ENCODE results near the gene DENR.
"Not testable (repeated sequence)": the region's sequence is repeated elsewhere in the genome, so short reads cannot be mapped to it uniquely, and the experiment has no call there.

The DENR gene

GRCh38 chr12:122740351-122740750 is 12.3 kb upstream of the DENR start:
- no peak for DNase-seq (ENCODE audit: low read depth)

- no peak for DNase-seq (ENCODE audit: low read depth)
These were observed 8.6 kb upstream of the DENR start for GRCh38 chr12:122743895-122744525.

- DNase-seq (ENCODE audit: low read depth): no peak
These were observed 5.1 kb upstream of the DENR start for GRCh38 chr12:122747224-122748135.

GRCh38 chr12:122749569-122750332 is 2.9 kb upstream of the DENR start:
- DNase-seq (ENCODE audit: low read depth): no peak

GRCh38 chr12:122750781-122751515 is 1.7 kb upstream of the DENR start:
- not testable (repeated sequence) for DNase-seq (ENCODE audit: low read depth)

GRCh38 chr12:122753319-122753650 is 661 bp downstream of the DENR start:
- DNase-seq (ENCODE audit: low read depth): no peak

- DNase-seq (ENCODE audit: low read depth): no peak
These were observed 2.2 kb downstream of the DENR start for GRCh38 chr12:122754790-122755189.

- no peak for DNase-seq (ENCODE audit: low read depth)
These were observed 4.9 kb downstream of the DENR start for GRCh38 chr12:122757568-122757967.

GRCh38 chr12:122785503-122785902 is 32.9 kb downstream of the DENR start:
- no peak for DNase-seq (ENCODE audit: low read depth)

GRCh38 chr12:122788387-122788786 is 35.8 kb downstream of the DENR start:
- DNase-seq (ENCODE audit: low read depth): no peak

GRCh38 chr12:122789637-122790036 is 37.0 kb downstream of the DENR start:
- DNase-seq (ENCODE audit: low read depth): no peak

- DNase-seq (ENCODE audit: low read depth): no peak
These were observed 37.9 kb downstream of the DENR start for GRCh38 chr12:122790393-122791075.

GRCh38 chr12:122793685-122794106 is 41.1 kb downstream of the DENR start:
- no peak for DNase-seq (ENCODE audit: low read depth)

- DNase-seq (ENCODE audit: low read depth): no peak
These were observed 43.2 kb downstream of the DENR start for GRCh38 chr12:122795807-122796206.

- no peak for DNase-seq (ENCODE audit: low read depth)
These were observed 47.1 kb downstream of the DENR start for GRCh38 chr12:122799641-122800243.

GRCh38 chr12:122803937-122804336 is 51.3 kb downstream of the DENR start:
- no peak for DNase-seq (ENCODE audit: low read depth)

- DNase-seq (ENCODE audit: low read depth): not testable (repeated sequence)
These were observed 52.3 kb downstream of the DENR start for GRCh38 chr12:122804957-122805356.

GRCh38 chr12:122807651-122808050 is 55.0 kb downstream of the DENR start:
- DNase-seq (ENCODE audit: low read depth): no peak

- no peak for DNase-seq (ENCODE audit: low read depth)
These were observed 59.2 kb downstream of the DENR start for GRCh38 chr12:122811777-122812176.

GRCh38 chr12:122813310-122813713 is 60.7 kb downstream of the DENR start:
- no peak for DNase-seq (ENCODE audit: low read depth)

GRCh38 chr12:122819209-122819785 is 66.7 kb downstream of the DENR start:
- DNase-seq (ENCODE audit: low read depth): no peak

Measured in activated T-helper 9 cell treated with anti-CD3 and anti-CD28 coated beads, Interleukin-2, amount 50 U/mL, for 16 hours (primary cell).